Fibroblast of peridontal ligament (primary cell): Measurements from ENCODE around the gene FOXL1.

Experiments used
- DNase-seq: peaks from one replicate; pipeline ENCODE4 v3.0.0-alpha.2; 2010; ENCODE audit errors: extremely low read depth

Gene FOXL1

DNA sequence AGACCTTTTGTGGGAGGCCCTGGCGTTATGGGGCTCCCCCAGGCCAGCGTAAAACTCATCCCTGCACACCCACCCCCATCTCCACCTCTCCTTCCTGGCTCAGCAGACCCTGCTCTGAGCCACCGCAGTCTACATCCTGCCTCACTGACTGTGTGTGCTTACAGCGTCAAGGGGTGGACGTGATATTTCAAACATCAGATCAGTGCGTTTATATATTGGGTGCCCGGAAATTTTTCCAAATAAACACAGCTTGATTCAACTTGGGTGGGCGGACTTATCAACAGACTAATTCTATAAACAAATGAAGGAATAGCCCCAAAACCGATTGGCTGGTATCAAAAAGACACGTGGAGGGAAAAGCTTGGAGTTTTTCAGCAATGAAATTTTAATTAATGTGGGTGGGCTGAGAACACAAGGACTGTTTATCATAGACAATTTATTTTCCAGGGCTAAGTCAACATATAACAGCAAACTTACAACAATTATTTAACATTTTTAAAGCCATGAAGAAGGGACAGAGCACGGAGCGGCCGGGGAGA is at the start of gene FOXL1:
Gene FOXL1 (plus strand): TSS at position 489 of the 539 bp plus-strand sequence. CDS start 175 bp downstream, outside the sequence.
- DNase-seq, result peak; percentile 84

DNA sequence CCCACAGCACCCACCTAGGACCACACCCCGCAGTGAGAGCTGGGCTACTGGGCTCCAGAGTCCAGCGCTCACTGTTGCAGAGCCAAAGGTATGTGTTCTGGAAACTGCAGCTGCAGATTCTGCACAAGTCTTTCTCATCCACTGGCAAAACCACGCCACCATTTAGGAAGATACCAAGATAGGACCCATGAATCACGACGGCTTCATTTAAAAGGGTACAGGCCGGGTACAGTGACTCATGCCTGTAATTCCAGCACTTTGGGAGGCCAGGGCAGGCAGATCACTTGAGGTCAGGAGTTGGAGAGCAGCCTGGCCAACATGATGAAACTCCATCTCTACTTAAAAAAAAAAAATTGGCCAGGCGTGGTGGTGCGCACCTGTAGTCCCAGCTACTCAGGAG is 49.2 kb upstream of the FOXL1 start:
- DNase-seq, result peak; percentile 66

DNA sequence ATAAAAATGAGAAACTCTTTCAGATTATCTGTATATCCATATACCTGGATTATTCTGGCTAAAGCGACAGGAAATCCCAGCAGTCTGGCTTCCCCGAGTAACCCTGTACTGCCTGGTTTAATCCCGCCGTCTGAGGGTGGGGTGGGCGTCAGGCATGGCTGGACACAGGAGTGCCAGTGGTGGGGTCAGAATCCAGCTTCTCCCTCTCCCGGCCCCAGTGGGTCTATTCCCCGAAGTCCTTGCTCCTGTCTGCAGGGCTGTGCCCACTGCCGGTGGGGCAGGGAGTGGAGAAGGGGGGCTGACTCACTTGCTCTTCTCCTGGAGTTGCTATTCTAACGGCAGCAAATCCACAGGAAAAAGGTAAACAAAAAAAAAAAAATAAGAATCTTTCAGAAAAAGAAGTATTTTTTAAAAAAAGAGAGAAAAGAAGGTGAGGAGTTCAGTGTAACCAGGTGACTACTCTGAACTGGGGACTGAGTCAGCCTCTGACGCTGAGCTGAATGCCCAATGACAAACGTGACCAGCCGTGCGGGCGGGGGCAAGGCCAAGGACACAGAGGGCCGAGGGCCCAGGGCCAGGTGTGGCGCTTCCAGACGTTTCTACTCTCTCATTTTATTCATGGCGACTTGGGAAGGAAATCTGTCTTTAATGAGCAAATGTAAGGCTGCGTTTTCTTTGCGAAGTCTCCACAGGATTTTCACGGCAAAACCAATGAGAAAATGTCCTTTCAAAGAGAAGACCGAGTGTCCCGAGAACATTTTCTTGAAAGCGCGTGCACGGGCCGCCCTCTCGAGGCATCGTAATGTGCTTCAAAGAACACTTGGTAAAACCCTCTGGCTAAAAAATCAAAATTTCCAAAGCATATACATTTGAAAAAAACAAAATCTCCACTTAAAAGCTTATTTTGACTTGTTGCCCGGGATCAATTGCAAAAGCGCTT is 47.8 kb upstream of the FOXL1 start:
- no peak for DNase-seq

DNA sequence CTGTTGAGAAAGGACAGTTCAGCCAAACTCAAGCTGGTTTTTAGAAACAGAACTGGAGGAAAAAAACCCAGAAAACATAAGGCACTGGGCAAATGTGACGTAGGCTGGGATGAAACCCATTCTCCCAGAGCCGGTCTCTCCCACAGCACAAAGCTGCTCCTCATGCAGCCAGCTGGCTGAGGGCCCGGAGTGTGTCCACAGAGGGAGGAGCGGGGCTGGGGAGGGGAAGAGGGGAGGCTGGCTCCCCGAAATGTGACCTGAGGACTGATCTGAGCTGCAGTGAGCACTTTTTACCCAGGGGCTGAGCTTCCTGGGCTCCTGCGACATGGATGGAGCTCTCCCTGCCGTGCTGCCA is 47.2 kb upstream of the FOXL1 start:
- DNase-seq, result peak; percentile 95

DNA sequence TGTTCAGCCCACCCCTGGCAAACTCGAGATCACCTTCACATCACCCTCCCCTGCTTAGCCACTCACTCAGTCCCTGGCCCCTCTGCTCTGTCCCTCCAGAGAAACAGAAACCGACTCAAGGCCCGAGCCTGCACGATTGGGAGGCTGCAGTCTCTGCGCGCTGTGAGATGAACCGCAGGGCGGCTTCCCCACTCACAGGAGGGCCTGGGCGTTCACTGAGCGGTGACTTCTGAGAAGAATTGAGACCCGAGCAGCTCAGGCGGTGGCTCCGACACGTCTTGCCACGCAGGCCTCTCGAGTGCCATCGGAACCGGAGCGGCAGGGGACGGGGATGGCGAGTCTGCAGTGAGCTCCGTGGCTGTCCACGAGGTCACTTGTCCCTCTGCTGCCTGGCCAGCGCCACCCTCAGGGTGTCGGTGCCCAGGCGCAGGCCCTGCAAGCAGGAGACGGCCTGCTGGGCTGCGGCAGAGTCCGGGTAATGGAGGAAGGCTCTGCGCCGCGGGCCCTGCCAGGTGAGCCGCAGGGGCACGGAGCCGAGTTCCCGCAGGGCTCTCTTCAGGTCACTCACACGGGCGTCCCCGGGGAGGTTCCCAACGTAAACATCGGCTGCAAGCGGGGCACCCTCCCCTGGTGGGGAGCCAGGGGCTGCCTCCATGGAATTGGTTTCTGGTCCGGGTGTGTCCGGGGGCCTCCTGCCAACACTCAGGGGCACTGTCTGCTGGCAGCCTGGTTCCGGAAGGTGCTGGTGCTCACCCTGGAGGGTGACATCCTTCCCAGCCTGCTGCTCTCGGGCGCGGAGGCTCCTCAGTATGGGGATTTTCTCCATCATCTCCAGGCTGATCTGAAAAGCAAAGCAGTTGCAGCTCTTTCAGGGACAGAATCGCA is 46.5 kb upstream of the FOXL1 start:
- DNase-seq, result no peak

DNA sequence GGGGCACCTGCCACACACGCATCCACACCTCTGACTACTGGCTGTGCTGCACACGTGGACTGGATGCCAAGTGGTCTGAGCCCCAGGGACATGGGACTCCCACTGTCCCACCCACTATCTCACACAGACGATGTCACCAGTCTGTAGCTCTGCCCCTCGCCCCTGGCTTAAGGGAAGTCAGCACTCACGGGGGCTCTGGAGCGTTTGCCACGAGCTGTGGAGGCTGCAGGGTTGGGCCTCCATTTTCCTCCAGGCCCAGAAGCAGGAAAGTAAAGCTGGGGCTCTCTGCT is 45.9 kb upstream of the FOXL1 start:
- DNase-seq, result no peak

DNA sequence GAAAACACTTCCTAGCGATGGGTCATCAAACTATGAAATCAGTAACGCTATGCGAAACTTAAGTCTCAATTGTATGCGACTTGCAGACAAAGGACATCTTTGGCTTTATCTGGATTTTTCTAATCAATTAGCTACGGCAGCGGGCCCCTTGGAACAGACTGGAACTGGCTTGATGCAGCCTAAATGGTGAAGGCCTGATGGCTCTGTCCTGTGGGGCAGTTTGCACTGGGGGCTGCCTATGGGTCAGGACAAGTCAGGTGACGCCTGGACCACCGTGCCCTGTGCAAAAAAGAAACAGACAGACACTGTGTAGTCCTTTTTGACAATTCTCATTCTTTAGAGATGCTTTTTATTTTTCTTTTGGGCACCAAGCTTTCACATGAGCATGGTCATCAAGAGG is 45.3 kb upstream of the FOXL1 start:
- no peak for DNase-seq

DNA sequence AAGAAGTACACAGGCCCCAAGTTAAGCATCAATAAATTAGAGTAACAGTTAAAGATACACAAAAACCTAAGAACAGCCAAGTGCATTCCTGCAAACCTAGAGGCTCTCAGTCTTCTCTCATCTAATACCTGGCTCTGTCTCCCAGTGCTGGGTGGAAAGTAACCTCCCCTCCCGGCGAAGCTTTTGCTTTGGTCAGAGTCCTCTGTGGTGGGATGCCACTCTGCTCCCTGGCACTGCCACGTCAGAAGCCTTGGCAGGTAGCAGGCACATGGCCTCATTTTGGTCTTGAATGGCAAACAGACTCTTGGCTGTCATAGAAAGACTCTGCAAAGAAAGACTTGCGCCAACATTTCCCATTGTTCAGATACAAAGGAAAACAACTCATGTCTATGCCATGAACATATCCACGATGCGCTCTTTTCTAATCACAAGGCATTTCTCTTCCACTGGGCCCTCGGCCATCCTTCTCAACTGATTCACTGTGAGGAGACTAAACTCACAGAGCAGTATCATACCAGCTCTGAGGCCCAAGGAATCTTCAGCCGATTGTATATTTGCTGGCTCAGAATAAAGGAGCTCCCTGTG is 44.5 kb upstream of the FOXL1 start:
- no peak for DNase-seq

DNA sequence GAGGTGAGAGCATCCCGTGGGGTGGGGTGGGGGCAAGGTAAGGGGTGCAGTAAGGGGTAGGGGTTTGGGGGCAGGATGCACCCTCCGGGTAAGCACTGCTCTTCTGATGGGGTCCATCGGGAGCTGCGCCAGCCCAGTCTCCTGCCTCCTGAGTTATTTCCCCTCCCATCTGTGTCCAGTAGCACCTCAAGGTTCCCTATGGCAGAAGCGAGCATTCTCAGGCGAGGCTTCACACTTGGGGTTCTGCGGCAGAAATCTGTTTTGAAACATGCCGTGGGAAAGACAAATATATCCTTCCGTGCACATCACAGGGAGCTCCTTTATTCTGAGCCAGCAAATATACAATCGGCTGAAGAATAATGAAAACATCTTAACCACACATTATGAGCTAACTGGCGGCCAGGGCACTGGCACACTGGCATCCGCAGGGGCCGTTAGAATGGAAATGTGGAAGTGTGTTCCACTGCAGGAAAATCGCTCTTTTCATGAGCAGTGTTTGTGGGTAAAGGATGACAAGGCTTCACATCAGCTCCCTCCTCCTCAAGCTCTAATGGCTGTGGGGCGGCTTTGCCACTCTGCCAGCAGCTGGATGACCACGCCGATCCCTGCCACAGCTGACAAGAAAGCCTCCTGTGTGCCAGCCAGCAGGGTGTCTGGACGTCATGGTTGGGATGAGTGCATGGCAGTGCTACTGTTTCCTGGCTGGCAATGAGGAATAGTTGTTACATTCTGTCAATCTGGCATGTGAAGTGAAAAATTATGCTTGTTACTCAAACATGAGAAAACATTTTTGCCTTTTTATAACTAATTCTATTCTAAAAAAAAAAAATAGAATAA is 43.4 kb upstream of the FOXL1 start:
- DNase-seq, result no peak

DNA sequence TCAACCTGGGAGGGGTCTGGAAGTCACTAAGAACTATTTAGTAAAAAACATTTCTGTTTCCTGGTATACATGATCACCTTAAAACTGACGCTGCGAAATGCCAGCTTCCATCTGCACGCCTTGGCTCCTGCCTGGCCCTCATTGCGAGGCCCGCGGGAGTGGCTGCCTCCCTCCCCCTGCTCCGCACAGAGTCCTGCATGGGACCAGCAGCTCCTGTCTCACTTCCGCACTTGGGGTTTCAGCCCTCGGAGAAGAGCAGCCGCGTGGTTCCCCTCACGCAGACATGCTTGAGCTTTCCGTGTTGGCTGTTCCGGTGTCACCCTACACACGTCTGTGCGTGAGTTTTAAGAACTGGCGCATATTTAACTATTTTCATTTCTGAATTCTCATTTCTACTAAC is 41.7 kb upstream of the FOXL1 start:
- DNase-seq, result no peak

DNA sequence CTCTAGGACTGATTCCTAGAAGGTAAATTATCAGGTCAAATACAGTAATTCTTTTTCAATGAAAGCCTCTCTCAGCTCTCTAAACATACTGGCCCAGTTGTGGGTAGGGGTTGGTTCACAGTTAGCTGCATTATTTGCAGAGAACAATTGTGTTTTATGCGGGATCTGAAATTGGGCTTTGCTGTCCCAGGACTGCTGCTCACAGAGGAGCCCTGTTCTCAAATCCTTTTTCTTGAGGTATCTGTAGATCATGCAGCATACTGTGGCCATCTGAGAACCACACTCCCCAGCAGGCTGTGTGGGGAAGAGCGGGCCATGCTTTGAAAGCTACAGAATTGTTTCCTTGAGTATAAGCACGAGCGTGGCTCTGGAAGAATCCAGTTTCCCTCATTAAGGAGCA is 40.9 kb upstream of the FOXL1 start:
- DNase-seq, result no peak

DNA sequence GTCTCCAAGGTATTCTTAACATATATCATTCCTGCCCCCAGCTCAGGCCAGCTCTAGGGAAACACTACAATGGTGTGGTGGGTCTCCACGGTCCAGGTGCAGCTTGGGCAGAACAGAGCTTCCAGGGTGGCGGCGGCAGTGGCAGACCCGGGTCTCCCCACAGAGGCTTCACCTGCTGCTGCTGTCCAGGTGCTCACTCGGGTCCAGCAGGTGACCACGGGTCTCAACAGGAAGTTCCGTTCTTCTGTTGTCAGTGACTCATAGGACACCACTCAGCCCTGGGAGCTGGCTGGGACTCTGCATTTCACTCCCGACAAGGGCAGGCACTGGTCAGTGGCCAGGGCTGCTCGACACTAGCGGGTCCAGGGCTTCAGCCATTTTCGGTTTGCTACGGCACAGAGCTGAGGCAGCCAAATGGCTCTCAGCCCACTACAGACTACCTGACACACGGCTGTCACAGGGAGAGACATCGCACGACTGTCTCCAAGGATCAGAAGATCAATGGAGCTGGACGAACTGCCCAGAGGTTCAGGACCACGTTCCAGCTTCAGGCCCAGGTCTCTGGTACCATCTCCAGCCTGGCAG is 40.1 kb upstream of the FOXL1 start:
- no peak for DNase-seq

DNA sequence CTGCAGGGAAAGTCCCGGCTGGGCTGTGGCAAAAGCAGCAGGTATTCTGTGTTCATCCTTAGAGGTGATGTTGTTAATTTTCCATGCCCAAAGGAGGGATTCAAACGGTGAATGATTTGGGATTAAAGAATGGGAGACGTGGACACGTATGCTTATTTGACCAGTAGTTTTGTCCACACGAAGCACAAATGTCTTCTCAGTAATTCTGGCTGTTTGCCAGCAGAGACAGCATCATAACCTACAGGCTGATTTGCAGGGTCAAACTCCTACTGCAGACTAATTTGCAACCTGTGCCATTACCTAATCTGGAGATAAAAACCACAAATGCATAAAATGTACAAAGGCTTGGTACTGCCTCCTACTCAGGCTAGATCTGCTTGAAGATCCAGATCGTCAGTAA is 37.5 kb upstream of the FOXL1 start:
- DNase-seq, result no peak

DNA sequence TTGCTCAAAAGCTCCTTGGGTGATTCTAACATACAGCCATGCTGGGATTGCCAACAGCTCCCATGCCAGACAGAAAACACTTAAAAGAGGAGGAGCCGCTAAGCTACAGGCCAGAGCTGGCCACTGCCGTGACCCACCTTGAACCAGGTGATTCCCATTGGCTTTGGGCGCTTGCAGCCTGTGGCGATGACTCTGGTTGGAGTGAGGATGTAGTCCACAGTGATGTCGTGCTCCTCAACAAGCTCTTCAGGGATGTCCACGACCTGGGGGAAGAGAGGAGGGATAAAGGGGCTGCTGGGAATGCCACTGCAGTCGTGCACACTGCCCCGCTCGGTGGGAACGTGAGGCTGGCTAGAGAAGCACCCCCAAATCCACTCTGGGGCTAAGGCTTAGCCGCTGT is 36.8 kb upstream of the FOXL1 start:
- DNase-seq, result no peak

DNA sequence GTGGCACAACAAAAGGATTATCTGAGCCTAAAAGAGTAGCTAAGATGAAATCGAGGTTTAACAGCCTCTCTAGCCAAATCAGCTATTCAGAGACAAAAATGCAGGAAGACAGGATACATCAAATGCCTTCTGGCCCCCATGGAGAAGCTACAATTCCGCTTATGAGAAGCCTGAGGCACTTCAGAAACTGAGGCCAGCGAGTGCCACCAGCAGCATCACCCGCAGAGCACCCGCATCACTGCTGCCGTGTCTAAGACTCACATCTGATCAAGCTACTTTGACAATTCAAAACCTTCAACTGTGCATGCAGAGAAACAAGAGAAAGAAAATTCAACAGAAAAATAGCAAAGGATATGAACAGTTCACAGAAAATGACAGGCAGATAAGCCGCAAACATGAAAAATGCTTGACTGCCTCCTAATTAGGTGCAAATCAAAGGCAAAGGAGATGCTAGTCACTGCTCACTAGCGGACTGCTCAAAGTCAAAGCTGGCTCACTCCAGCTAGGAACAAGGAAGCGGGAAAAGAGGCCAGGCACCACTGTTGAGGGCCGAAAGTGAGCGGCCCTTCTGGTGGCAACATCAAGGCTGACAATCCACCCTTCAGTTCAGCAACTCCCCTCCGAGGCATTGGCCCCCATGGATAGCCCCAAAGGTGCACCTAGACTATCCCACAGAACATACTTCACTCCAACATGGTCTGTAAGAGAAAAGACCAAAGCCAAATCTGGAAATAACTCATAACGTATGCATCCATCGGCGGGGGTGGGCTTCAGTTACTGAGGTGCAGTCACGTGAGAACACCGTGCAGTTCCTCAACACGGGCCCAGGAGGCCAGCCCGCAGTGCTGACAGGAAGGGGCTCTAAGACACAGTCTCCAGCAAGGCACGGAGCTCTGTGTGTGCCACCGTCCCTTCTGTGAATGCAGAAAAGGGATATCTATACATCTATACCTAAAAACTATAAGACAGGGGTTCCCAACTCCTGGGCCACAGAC is 35.3 kb upstream of the FOXL1 start:
- no peak for DNase-seq

DNA sequence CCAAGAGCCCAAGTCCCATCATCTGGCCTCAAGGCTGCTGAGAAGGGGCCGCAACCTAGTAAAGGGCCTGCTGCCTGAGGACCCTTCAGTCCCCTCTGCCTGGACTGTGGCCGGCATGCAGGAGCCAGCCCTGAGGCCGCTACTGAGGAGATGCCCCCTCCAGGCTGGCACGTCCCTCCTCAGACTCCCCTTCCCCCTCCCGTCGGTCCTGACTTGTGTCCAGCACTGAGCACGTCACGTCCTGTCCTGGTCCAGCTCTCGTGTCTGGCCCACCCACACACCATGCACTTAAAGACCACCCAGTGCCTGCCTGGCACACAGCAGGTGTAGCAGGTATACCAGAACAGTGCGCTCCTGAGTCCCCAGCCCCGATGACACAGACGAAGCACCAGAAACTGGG is 32.9 kb upstream of the FOXL1 start:
- DNase-seq, result no peak

DNA sequence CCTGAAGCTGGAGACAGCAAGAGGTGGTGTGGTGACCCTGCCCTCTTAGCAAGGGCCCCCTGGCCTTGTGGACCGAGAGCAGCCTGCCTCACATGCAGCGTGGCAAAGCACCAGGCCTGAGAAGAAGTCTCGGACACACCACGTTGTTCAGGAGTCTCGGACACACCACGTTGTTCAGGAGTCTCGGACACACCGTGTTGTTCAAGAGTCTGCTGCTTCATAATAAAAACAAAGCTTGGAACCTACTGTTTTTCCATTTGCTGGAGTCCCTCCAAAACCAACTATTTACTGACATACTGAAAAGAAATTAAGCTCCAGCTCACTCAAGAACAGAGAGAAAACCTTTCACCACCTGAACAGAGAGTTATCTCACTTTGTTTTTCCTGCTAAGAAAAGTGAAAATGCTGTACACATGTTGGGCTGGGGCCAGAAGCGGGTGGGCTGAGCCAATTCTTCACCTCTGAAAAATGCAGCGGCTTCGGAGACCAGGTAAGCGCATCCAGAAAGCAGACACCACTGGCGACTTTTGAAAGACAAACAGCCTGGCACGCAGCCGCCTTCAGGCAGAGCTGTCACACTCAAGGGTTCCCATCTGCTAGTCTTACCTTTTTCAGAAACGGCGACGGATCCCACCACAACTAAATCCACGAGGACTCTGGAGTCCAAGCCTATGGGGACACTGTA is 32.3 kb upstream of the FOXL1 start:
- DNase-seq, result no peak

DNA sequence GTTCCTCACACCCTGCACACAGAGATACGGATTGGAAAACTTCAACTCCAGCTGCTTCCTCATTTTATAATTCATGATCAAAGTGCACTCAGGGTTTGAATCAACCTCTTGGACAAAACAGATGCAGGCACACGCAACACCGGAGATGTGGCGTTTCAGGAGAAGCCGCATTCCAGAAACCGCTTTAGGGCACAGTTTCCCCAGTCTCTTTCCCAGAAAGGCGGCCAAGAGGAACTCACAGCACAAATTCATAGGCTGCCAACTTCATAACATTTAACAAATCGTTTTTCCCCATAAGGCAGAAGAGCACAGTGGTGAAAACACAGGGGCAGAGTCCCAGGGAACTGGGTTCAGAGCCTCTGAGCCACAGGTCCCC is 31.7 kb upstream of the FOXL1 start:
- no peak for DNase-seq

DNA sequence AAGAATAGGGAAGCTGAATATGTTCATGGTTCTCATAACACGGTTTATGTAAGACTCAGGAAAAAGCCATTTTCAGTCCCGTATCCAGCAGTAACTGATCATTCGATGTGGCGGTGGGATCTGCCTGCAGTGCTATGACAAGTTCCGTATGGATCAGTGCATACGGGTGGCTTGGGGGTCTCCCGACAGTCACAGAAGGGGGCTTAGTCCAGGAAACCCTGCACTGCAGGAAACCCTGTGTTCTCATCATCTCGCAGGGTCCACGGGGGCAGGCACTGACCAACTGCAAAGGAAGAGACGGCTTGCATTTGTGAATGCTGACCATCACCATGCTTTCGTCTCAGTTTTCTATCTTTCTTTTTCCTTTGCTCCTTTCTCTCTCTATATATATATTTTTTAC is 31.1 kb upstream of the FOXL1 start:
- DNase-seq, result no peak
